ENCODE measurements around the gene JAKMIP1. TPM values are rescaled to one million over a fixed set of nuclear protein-coding genes. Genes with fewer than 3 reads are reported as not detected.
"Not testable (repeated sequence)": the region's sequence is repeated elsewhere in the genome, so short reads cannot be mapped to it uniquely, and the experiment has no call there.

JAKMIP1 gene
- total RNA-seq, 1 donor from 2014 or later = not detected

DNA sequence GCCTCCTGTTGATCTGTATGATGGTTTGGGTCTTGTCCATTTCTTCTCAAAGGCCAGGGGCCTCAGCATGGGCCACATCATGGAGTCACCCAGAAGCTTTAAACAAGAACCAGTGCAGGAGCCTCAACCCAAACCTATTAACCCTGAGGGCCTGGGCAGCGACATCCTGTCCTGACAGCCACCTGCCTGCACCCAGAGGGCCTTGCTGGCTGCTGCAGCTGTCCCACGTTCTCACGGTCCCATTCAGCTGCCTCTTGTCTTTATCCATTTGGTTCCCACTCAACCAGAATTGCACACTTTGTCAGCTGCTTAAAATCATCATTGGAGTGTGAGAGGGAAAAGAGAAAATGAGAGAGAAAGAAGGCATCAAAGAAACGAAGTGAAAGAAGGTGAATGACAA lies 203.7 kb downstream of the JAKMIP1 start:
- no peak for DNase-seq
- intact Hi-C loops (cut with DNase I) = loop anchor here (5.0 kb wide), 2 partner anchors 91 to 331 kb away; no protein-coding TSS in a partner anchor
- no peak for ATAC-seq (ENCODE audit: poor library complexity)

DNA sequence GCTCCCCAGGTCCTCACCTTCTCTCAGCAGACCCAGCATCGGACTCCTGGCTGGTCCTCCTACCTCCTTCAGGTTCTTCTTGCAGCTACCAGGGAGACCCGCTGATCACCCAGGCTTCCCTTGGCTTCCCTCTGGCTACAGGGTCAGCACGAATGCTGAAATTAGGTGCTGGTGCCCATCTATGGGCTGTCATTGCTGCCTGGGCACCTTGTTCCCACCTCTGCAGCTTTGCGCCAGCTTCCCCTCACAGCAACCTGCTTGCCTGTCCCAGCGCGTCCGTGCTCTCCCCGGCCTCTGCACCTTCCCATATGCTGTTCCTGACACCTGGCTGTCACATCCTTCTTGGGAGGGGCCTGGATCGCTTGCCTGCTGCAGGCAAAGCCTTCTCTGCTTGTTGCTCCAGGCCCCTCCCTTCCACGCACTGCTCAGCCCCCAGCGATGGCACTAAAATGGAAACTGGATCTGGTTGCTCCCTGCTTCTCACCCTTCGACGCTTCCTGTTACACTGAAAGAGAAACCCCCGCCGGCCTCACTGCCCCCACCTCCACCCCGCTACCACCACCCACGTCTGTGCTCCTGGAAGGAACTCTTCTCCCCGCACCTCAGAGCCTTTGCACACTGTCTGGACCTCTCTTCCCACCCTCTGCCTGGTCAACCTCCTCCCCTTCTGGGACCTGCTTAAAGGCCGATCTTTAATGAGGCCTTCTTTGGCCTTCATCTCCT lies 204.3 kb downstream of the JAKMIP1 start:
- DNase-seq = no peak
- intact Hi-C loops (cut with DNase I) = loop anchor here (5.0 kb wide), 2 partner anchors 91 to 331 kb away; no protein-coding TSS in a partner anchor
- no peak for ATAC-seq (ENCODE audit: poor library complexity)

DNA sequence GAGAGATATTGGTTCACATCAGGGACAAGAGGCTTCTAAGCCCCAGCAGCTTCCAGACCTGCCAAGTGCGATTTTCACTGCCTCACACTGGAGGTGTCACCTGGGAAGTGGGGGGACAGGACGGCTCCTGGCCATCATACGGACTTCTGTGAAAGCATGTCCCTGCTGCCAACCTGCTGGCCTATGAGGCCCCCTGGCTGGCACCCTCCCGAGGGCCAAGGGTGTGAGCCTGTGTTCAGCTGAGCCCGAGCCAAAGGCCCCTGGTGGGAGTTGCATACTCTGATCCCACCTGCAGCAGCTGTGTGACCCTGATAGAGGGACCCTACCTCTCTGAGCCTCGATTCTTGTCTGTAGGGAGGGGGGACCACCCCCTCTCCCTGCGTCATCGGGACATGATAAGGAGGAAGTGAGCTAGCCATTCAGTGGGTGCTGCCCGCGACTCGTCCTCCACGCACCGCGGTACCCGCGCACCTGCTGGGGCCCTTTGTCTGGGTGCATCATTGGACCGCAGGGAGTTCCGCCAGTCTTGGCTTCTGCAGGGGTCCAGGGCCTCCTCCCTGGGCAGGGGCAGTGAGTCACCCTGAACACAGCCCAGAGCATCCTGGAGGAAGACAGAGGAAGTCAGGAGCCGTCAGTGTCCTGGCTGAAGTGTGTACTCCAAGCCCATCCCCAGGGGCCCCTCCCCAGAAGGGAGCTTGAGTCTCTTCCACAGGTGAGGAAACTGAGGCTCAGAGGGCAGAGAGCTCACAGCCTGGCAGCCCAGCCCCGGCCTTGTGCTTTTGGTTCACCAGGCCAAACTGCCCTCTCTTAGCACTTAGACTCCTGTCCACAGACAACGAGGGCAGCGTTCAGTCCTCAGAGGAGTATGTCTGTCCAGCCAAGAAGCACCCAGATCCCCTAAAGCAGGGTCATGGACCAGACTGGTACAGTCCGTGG lies 206.2 kb downstream of the JAKMIP1 start:
- intact Hi-C loops (cut with DNase I) = no loop called here
- ATAC-seq (ENCODE audit: poor library complexity) (no peak), DNase-seq (no peak)

DNA sequence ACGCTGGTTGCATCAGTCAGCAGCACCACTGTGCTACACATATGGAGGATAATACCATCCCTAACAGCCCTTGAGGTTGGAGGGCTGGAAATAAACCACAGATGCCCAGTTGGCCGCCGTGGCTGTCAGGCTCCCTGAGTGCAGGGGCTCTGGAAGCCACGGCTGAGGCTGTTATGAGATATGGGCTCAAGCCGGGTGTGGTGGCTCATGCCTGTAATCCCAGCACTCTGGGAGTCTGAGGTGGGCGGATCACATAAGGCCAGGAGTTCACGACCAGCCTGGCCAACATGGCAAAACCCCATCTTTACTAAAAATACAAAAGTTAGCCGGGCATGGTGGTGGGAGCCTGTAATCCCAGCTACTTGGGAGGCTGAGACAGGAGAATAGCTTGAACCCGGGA lies 207.0 kb downstream of the JAKMIP1 start:
- ATAC-seq (ENCODE audit: poor library complexity); DNase-seq; intact Hi-C loops (cut with DNase I): not testable (repeated sequence)

DNA sequence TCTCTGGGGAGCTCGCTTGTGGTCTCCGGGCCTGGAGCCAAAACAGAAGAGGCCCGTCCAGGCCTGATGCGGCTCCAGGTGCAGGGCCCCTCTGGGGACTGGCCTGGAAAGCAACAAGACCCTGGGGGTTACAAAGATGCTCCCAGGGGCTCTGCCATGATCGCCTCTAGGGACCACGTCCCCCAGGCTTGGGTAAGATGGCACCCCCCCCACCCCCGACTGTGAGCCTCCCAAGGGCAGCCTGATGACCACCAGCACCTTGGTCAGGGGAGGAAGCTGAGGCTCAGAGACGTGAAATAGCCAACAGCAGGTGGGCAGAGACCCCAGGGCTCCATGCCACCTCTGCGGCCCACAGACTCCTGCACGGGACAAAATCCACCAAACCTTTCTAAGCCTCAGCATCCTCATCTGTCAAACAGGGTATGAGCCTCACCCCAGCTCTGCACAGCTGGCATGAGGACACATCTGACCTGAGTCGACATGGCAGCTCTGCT lies 207.5 kb downstream of the JAKMIP1 start:
- ATAC-seq (ENCODE audit: poor library complexity) (no peak), DNase-seq (no peak)
- intact Hi-C loops (cut with DNase I) = no loop called here

DNA sequence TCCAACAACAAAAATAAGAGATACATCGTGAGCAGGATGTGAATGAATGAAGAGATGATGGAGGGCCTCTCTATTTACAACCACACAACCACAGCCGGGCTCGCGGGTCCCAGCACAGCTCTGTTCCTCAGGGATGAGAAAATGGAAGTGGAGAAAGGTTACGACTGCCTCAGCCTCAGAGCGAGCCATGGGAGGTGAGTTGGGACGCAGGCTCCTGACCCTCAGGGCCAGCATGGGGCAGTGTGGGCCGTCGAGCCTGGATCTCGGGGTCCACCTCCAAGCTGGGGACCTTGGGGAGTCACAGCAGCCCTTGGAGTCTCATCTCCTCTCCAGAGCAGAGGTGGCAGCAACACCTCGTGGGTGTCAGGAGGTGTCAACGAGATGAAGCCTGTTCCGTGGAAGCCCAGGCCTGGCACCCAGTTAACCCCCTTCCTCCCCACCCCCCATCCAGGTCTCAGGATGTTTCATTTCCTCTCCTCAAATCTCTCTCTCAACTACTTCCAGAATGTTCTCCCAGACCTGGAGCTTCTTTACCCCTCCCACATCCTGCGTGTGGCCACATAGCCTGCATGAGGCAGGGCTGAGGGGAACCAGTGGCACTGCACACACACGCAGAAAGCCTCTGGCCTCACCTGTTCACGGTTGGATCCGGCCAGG lies 208.1 kb downstream of the JAKMIP1 start:
- no peak for DNase-seq
- no peak for ATAC-seq (ENCODE audit: poor library complexity)
- intact Hi-C loops (cut with DNase I) = no loop called here

DNA sequence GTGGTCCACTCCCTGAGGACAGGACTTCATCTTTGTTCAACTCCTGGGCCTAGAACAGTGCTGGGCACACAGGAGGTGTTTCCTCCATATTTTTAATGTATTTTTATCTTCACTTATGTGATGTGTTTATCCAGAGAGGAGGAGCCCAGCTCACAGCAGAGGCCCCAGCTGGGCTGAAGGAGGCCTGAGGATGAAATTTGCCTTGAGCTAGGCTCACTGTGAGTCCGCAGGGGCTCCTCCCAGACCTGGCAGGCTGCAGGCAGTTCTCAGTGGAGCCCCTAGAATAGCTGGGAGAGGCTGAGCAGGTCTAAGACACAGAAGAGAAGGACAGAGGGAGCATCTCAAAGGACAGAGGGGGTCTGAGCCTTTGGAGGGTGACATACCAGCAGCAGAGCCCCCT lies 208.9 kb downstream of the JAKMIP1 start:
- DNase-seq = no peak
- no peak for ATAC-seq (ENCODE audit: poor library complexity)
- intact Hi-C loops (cut with DNase I) = no loop called here

DNA sequence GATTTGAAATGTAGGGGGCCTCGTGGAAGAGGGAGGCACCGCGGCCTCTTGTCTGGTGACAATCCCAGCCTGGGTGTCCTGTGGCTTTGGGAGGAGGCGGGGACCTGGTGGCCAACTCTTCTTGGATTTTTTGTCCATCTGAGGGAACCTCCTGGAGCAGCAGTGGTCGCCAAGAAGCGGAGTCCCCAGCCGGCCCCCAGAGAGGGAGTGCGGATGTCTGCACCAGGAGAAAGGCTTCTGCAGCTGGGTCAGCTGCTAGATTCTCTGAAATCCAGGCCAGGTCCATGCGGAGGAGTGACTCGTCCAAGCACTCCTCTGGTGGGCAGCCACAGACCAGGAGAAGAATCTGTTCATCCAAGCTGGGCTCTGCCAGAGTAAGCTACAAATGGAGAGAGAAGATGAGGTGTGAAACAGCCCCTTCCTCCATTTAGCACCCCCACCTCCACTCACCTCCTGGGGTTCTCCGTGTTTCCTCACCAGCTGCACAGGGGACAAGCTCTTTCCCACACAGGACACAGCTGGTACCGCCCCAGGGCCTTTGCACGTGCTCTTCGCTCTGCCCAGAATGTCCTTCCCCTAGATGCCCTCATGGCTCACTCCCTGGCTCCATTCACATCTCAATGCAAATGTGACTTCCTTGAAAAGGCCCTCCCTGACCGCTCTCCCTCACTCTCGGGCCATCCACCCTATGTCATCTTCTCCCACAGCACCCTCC lies 209.7 kb downstream of the JAKMIP1 start:
- DNase-seq = no peak
- intact Hi-C loops (cut with DNase I) = no loop called here
- no peak for ATAC-seq (ENCODE audit: poor library complexity)

DNA sequence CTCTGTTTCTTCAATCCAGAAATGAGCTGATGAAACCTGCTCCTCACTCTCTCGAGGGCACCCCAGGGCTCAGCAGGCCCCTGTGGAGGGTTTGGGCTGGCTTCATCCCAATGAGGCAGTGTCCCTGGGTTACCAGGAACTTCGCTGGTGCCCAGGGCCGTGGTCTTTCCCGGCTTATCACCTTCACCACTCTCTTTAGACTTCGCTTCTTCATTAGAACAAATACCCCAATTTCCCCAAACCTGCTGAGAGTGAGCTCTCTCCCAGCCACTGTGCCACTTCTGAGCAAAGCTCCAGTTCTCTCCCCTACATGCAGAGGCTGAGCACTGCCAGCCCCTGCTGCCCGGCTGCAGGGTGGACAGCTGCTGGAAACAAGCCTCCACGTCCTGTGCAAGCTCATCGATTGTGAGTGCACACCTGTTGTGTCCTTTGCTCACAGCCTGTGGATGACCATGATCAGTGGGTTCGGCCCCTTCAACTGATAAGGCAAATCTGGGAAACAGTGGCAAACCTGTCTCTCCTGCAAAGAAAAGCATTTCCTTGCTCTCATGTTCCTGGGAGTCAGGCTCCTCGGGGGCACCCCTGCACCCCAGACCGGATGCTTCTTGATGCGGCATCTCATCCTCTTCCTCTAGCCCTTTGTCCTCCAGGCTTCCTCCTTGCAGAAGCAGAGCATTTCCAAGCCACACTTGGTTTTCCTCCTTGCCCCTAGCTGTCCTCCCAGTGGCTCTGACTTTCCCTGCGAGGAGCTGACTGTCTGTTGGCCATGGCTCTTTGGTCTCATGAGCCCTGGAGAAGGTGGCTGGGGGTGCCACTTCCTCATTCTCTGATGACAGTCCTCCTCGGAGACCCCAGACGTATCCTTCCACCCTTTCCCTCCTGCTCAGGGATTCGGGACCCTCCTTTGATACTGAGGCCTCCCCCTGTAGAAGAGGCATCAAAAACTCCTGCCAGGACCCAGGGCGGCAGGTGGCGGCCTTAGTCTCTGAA lies 210.8 kb downstream of the JAKMIP1 start:
- intact Hi-C loops (cut with DNase I) = no loop called here
- DNase-seq = no peak

DNA sequence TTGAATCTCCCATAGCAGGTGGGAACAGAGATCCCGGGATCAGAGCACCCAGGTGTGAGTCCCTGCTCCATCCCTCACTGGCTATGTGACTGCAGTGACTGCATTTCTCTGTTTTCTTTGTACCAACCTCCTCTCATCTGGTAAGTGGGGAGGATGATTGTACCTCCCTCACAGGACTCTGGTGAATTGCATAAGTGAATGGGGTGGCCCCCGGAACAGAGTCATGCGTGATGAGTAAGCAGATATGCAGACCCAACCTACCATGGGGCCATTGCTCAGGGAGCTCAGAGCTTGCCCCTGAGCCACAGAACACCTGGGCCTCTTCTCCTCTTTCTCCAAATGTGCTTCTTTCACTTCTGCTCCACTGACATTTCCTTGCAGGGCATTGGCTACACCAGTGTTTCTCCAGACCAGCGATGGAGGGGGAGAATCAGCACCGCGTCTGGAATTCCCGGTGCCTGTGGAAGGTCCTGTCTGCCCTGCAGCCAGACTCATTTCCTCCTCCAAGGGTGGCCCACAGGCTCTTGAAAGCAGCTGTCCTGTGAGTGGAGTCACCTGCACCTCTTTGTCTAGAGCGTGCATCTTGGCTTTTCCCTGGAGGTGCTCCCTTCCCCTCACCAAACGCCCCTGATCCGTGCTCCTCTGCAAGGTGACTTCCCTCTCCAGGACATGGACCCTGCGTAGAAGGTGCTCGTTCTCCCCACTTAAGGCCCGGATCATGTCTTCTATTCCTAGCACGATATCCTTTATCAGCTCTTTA lies 212.1 kb downstream of the JAKMIP1 start:
- intact Hi-C loops (cut with DNase I) = no loop called here
- ATAC-seq (ENCODE audit: poor library complexity) (no peak), DNase-seq (no peak)

More for the DNA sequence above, 210.8 kb downstream of the JAKMIP1 start:
- no peak for ATAC-seq (ENCODE audit: poor library complexity)

DNA sequence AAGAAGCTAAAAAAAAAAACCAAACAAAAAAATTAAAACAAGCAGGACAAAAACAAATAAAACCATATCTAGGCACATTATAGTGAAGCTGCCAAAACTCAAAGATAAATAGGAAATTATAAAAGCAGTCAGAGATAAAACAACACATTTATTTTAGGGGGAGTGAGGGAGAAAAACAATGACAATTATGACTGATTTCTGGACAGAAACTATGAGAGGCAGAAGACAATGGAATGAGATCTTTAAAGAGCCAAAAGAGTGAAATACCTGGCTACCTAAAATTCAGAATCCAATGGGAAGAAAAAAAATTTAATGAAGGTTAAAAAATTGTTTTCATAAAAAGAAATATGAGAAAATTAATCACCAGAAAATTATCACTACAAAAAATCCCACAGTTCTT lies 215.5 kb downstream of the JAKMIP1 start:
- intact Hi-C loops (cut with DNase I) = no loop called here
- ATAC-seq (ENCODE audit: poor library complexity) = no peak
- no peak for DNase-seq

DNA sequence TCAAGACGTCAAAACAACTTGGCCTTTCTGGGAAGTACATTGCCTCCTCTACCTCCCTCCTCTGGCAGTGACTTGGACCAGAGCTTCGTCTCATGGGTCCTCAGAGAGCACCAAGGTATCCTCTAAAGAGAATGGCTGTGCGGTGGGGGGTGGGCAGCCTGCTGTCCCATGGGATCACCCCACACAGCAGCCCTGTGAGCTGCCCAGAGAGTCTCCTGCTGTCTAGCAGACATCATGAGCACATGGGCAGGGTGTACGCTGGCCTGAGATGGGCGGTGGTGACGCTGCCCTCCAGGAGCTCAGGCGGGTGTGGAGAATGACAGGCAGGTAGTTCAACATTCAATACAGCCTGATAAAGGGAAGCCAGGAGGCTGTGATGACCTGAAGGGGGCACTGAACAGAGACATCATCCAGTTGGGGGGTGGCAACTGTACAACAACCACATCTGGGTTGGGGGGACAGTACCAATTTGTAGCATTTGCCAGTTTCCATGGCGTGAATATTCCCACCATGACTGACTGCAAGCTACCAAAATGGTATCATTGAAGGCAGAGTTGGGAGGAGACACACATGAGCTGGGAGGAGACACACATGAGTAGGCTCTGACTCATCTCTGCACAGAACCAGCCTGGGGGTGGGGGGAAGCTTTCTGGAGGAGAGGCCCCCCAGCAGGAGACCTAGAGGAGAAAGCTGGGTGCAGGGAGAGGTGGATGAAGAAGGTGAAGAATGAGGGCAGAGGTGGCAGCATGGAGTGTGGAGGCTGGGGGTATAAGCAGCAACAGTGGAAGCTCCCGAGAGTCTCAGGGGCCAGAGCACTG lies 218.0 kb downstream of the JAKMIP1 start:
- no peak for ATAC-seq (ENCODE audit: poor library complexity)
- intact Hi-C loops (cut with DNase I) = no loop called here
- DNase-seq = no peak

DNA sequence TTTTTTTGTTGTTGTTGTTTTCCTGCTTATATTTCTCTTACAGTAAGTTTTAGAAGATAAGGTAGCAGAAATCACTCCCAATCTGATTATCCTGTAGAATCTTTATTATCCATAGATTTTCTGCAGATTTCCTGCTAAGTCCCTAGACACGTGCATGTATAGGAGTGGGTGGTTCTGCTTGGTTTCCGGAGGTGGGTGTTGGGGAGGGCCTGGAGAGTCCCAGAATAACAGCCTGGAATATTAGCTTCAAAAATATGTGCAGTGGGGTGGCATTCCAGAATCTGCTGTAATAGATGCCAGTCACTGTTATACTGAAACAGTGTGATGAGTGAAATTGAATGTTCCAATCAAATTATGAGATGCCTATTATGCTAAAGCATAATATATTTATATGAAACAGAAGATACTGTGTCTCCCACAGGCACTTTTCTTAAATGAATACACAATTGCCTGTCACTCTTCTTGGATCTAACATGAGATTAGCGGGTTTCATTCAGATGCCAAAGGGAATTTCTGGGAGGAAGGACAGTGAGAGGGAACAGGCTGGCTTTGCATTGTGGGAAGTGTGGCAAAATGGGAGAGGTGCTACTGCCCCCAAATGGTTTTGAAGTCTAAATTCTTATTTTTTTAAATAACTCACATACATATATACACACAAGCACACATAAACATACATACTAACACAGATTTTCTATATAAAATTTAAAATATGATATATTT lies 219.8 kb downstream of the JAKMIP1 start:
- DNase-seq (no peak), ATAC-seq (ENCODE audit: poor library complexity) (no peak)
- intact Hi-C loops (cut with DNase I) = no loop called here

DNA sequence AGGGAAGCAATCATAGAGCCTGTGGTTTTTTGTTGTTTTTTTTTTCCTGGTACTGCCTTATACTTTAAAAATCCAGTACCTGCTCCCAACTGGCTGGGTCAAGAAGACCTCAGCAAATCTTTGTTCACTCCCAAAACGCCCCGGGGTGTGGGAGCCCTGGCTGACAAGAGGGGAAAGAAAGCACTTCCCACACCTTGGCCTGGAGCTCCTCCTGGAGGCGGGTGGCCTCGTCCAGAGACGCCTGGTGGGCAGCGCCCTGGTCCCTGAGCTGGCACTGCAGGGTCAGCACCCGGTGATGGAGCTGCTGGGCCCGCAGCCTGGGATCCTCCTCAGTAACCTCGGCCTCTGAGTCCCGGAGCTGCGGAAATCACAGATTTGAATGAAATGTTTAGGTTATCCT lies 220.4 kb downstream of the JAKMIP1 start:
- intact Hi-C loops (cut with DNase I) = no loop called here
- ATAC-seq (ENCODE audit: poor library complexity) (no peak), DNase-seq (no peak)

DNA sequence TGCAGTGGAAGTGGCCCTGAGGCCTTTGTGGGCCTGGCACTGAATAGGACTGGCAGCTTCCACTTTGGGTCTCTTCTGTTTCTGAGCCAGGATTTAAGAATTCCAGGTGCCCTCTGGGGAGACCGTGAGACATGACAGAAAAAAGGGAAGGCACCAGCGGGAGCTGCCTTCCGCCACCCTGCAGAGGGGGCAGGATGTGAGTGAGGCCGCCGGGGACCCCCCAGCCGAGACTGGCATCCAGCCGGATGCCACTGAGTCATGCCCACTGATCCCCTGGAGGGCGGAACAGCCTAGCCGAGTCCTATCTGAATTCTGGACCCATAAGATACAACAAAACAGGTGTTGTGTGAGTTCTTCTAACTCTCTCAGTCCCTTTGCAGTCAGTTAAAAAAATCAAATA lies 223.4 kb downstream of the JAKMIP1 start:
- no peak for DNase-seq
- intact Hi-C loops (cut with DNase I) = no loop called here
- no peak for ATAC-seq (ENCODE audit: poor library complexity)

All from Right ventricle myocardium superior (tissue), 1 donor.